Measurements from ENCODE around the gene GNB3. TPM values are rescaled to one million over a fixed set of nuclear protein-coding genes. Genes with fewer than 3 reads are reported as not detected.

Gene GNB3
- total and polyA plus RNA-seq, 5 experiments from 2014 or later = 3.8 to 5.6 TPM; not detected in 3

GRCh38 chr12:6843118-6843902 is 2.6 kb downstream of the GNB3 start:
- Mint-ChIP-seq H3K27me3 (no peaks in the 10 kb centered on the region), H3K27ac (no peak overlapping the region), H3K4me3 (no peak overlapping the region), H3K4me1 (no peaks in the 10 kb centered on the region), H3K9me3 (no peaks in the 10 kb centered on the region), H3K36me3 (peaks cover 0 to 2% (median 0%) of the 10 kb centered on the region in 3 donors)
- POLR2A ChIA-PET = interaction anchor here (1.2 to 1.5 kb wide), 2 partner anchors 9 to 57 kb away, joined by 3 read pairs; partner anchors contain the start of gene USP5
- ATAC-seq (no peak), DNase-seq (no peak)

DNA sequence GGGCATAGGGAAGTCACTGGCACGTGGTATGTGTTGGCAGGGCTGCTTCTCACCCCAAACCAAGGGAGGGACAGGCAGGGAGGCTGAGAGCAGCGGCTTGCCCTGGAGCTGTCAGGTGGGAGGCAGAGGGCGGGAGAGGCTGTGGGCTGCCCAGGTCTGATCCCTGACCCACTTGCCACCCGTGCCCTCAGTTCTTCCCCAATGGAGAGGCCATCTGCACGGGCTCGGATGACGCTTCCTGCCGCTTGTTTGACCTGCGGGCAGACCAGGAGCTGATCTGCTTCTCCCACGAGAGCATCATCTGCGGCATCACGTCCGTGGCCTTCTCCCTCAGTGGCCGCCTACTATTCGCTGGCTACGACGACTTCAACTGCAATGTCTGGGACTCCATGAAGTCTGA is 4.7 kb downstream of the GNB3 start:
- ATAC-seq = no peak
- Mint-ChIP-seq H3K4me1 (peaks cover 0 to 2% (median 0%) of the 10 kb centered on the region in 4 donors), H3K36me3 (peaks cover 0 to 2% (median 0%) of the 10 kb centered on the region in 3 donors), H3K9me3 (no peaks in the 10 kb centered on the region), H3K27me3 (no peaks in the 10 kb centered on the region), H3K4me3 (no peak overlapping the region), H3K27ac (no peak overlapping the region)
- POLR2A ChIA-PET = no interaction called here
- DNase-seq = no peak

- no peaks in the 10 kb centered on the region for H3K27me3 Mint-ChIP-seq
Measured at GRCh38 chr12:6846316-6846869, 5.7 kb downstream of the GNB3 start.

GRCh38 chr12:6847676-6848075 is 7.0 kb downstream of the GNB3 start:
- H3K27ac Mint-ChIP-seq = no peak overlapping the region
- no peaks in the 10 kb centered on the region for H3K9me3 Mint-ChIP-seq
- no peak overlapping the region for H3K4me3 Mint-ChIP-seq
- ATAC-seq (no peak), DNase-seq (no peak)
- peaks cover 0 to 2% (median 0%) of the 10 kb centered on the region in 3 donors for H3K36me3 Mint-ChIP-seq
- no peaks in the 10 kb centered on the region for H3K27me3 Mint-ChIP-seq
- POLR2A ChIA-PET = no interaction called here
- H3K4me1 Mint-ChIP-seq = peaks cover 6 to 9% (median 7%) of the 10 kb centered on the region in 4 donors

More at GRCh38 chr12:6846316-6846869, 5.7 kb downstream of the GNB3 start:
- Mint-ChIP-seq H3K9me3 (no peaks in the 10 kb centered on the region), H3K27ac (no peak overlapping the region), H3K4me1 (peaks cover 3 to 6% (median 5%) of the 10 kb centered on the region in 4 donors), H3K36me3 (peaks cover 0 to 2% (median 0%) of the 10 kb centered on the region in 3 donors), H3K4me3 (no peak overlapping the region)
- ATAC-seq (no peak), DNase-seq (no peak)
- POLR2A ChIA-PET = no interaction called here

GRCh38 chr12:6849427-6849826 is 8.7 kb downstream of the GNB3 start:
- no peaks in the 10 kb centered on the region for H3K9me3 Mint-ChIP-seq
- no peak overlapping the region for H3K4me3 Mint-ChIP-seq
- ATAC-seq (no peak), DNase-seq (no peak)
- peaks cover 0 to 3% (median 2%) of the 10 kb centered on the region in 3 donors for H3K36me3 Mint-ChIP-seq
- H3K27ac Mint-ChIP-seq = no peak overlapping the region
- POLR2A ChIA-PET = no interaction called here
- H3K4me1 Mint-ChIP-seq = peaks cover 18 to 26% (median 22%) of the 10 kb centered on the region in 4 donors
- no peaks in the 10 kb centered on the region for H3K27me3 Mint-ChIP-seq

DNA sequence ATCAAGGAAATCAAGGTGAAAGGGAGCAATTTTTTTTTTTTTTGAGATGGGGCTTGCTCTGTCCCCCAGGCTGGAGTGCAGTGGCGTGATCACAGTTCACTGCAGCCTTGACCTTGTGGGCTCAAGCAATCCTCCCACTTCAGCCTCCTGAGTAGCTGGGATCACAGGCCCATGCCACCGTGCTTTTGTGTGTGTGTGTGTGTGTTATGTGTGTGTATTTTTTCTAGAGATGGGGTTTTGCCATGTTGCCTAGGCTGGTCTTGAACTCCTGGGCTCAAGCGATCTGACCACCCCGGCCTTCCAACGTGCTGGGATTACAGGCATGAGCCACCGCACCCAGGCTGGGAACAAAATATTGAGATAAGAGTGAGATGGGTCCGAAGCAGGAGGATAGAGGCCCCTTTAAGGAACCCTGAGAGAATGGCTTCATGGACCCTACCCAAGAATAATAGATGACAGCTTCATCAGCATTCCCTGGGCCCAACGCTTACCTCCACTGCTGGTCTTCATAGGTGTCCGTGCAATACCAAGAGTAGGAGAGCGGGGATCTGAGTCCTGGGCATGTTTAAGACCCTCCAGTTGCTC is 9.3 kb downstream of the GNB3 start:
- peaks cover 18 to 28% (median 25%) of the 10 kb centered on the region in 4 donors for H3K4me1 Mint-ChIP-seq
- POLR2A ChIA-PET = interaction anchor here (1.2 to 6.5 kb wide), 4 partner anchors 16 to 409 kb away, joined by 3 to 119 read pairs (median 46); partner anchors contain the start of genes ENO2, SPSB2 and TPI1
- ATAC-seq = no peak
- peak overlapping the region in 1 of 10 donors; percentile 6 for H3K4me3 Mint-ChIP-seq
- no peaks in the 10 kb centered on the region for H3K27me3 Mint-ChIP-seq
- H3K36me3 Mint-ChIP-seq = peaks cover 0 to 3% (median 2%) of the 10 kb centered on the region in 3 donors
- H3K9me3 Mint-ChIP-seq = no peaks in the 10 kb centered on the region
- DNase-seq = no peak
- H3K27ac Mint-ChIP-seq = peak overlapping the region in 2 of 10 donors; percentile 57 to 79

GRCh38 chr12:6850796-6851152 is 10.0 kb downstream of the GNB3 start:
- no peak for ATAC-seq
- Mint-ChIP-seq H3K27me3 (no peaks in the 10 kb centered on the region), H3K27ac (peak overlapping the region in 3 of 10 donors; percentile 36 to 99 (median 91)), H3K9me3 (no peaks in the 10 kb centered on the region), H3K36me3 (peaks cover 0 to 7% (median 2%) of the 10 kb centered on the region in 3 donors), H3K4me3 (peak overlapping the region in 2 of 10 donors; percentile 86 to 95), H3K4me1 (peaks cover 18 to 28% (median 25%) of the 10 kb centered on the region in 4 donors)
- DNase-seq = no peak
- POLR2A ChIA-PET = interaction anchor here (0.6 to 6.5 kb wide), 18 partner anchors 11 to 410 kb away, joined by 3 to 119 read pairs (median 12); partner anchors contain the start of genes C12orf57, COPS7A, ENO2 and NOP2

GRCh38 chr12:6851153-6851920 is 10.6 kb downstream of the GNB3 start, which contains the start of gene CDCA3:
CDCA3 (minus strand) TSS chr12:6851286; CDS start chr12:6850952, 334 bp downstream.
- Mint-ChIP-seq H3K4me3 (peak within 1 kb of the TSS; percentile 86 to 100 (median 96)), H3K4me1 (peaks cover 20 to 31% (median 25%) of the 10 kb centered on the region in 4 donors), H3K27me3 (no peaks in the 10 kb centered on the region), H3K27ac (peak within 1 kb of the TSS; percentile 91 to 100 (median 99)), H3K9me3 (no peaks in the 10 kb centered on the region), H3K36me3 (peaks cover 0 to 12% (median 0%) of the 10 kb centered on the region in 3 donors)
- DNase-seq (peak; percentile 80 to 98 (median 89)), ATAC-seq (peak; percentile 54 to 56)
- POLR2A ChIA-PET = interaction anchor here (0.5 to 6.5 kb wide), 31 partner anchors 8 to 964 kb away, joined by 3 to 119 read pairs (median 5); partner anchors contain the start of genes C12orf57, COPS7A, ENO2 and GAPDH

DNA sequence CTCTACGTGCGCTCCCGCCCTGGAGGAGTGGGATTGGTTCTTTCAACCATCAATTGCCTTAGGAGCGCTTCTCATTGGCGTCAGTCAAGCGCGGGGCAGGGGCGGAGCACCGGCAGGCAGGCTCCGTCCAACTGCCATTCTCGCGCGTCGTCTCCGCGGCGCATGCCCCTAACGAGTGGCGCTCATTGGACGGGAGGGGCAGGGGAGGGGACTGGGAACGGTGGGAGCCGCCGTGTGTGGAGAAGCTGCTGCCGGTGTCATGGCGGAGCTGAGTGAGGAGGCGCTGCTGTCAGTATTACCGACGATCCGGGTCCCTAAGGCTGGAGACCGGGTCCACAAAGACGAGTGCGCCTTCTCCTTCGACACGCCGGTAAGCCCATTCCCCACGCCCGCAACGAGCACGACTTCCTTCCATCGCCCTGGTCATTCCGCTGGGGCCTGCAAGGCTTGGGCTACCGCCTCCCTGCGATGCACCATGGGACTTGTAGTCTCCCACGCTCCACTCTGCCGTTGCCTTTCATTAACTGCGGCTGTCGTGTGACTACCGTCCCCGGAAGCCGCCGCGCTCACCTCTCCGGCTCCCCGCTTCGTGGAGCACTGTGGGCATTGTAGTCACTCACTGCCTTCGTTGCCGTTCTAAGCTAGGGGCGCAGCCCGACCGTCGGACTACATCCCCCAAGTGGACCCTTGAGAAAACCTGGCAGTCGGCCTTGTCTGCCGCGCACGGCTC is 11.4 kb downstream of the GNB3 start, which contains the start of gene USP5:
Gene USP5 (plus strand): TSS at position 230 of the 730 bp plus-strand sequence. CDS start 30 bp downstream, at position 260.
- DNase-seq = peak; percentile 95 to 99 (median 99)
- H3K4me1 Mint-ChIP-seq = peaks cover 20 to 33% (median 25%) of the 10 kb centered on the region in 4 donors
- peaks cover 0 to 20% (median 3%) of the 10 kb centered on the region in 3 donors for H3K36me3 Mint-ChIP-seq
- H3K27me3 Mint-ChIP-seq = no peaks in the 10 kb centered on the region
- peak within 1 kb of the TSS; percentile 86 to 100 (median 96) for H3K4me3 Mint-ChIP-seq
- H3K9me3 Mint-ChIP-seq = no peaks in the 10 kb centered on the region
- POLR2A ChIA-PET = interaction anchor here (0.5 to 6.5 kb wide), 32 partner anchors 8 to 489 kb away, joined by 3 to 119 read pairs (median 5); partner anchors contain the start of genes C12orf57, COPS7A, ENO2 and GAPDH
- ATAC-seq = peak; percentile 76 to 80
- H3K27ac Mint-ChIP-seq = peak within 1 kb of the TSS; percentile 91 to 100 (median 99)

DNA sequence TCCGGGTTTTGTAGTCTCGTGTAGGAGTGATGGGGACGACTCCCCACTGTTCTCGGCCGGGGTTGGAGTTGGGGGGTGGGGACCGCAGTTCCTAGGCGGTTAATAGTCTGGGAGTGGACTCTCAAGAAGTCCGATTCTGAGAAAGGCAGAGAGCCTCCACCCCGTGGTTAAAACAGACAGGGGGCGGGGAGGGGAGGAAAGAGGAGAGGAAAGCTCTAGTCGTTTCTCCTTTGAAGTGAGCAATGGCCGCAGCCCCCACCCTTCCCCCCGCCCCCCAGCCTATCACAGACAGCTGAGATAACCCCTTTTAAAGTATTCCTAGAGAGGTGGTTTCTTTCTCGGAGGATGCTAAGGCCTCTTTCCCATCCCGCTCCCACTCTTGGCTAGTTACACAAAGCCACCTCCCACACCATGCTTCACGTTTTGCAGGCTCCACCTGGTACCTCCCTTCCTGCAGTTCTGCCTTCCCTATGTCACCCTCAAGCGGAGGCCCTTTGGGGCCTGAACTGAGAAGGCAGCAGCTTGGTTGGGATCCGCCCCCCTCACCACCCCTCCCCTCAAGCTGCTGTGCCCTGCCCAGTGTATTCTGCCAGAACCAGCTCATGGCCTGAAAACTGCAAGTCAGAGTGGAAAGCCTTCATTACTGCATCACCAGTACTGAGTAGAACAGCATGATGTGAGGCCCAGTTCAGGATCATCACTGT is 12.1 kb downstream of the GNB3 start:
- Mint-ChIP-seq H3K36me3 (peaks cover 4 to 27% (median 10%) of the 10 kb centered on the region in 3 donors), H3K27me3 (no peaks in the 10 kb centered on the region), H3K27ac (peak overlapping the region; percentile 91 to 100 (median 99)), H3K9me3 (no peaks in the 10 kb centered on the region), H3K4me1 (peaks cover 23 to 33% (median 25%) of the 10 kb centered on the region in 4 donors), H3K4me3 (peak overlapping the region; percentile 86 to 100 (median 96))
- POLR2A ChIA-PET = interaction anchor here (0.8 to 6.5 kb wide), 26 partner anchors 9 to 391 kb away, joined by 3 to 119 read pairs (median 7); partner anchors contain the start of genes C12orf57, COPS7A, ENO2 and GAPDH
- DNase-seq (peak in 8 of 10 donors; percentile 17 to 75 (median 48)), ATAC-seq (peak in 1 of 2 donors; percentile 1)

All from naive thymus-derived CD8-positive, alpha-beta T cell (primary cell).